Stimulated activated CD4-positive, alpha-beta T cell treated with anti-CD3 and anti-CD28 coated beads, Interleukin-2, amount 100 ng/mL, for 24 hours (primary cell): ENCODE measurements around the gene GLS.
"Not testable (repeated sequence)": the region's sequence is repeated elsewhere in the genome, so short reads cannot be mapped to it uniquely, and the experiment has no call there.

ENCODE experiments used
- DNase-seq, 2 donors: peaks; one replicate each; pipeline ENCODE4 v3.0.0-alpha.2; 2020

The GLS gene

GRCh38 chr2:190938771-190939335 lies 58.2 kb downstream of the GLS start:
- DNase-seq: no peak

- no peak for DNase-seq
These were observed 59.8 kb downstream of the GLS start for GRCh38 chr2:190940454-190940853.

- DNase-seq: no peak
These were observed 61.0 kb downstream of the GLS start for GRCh38 chr2:190941571-190941970.

DNA sequence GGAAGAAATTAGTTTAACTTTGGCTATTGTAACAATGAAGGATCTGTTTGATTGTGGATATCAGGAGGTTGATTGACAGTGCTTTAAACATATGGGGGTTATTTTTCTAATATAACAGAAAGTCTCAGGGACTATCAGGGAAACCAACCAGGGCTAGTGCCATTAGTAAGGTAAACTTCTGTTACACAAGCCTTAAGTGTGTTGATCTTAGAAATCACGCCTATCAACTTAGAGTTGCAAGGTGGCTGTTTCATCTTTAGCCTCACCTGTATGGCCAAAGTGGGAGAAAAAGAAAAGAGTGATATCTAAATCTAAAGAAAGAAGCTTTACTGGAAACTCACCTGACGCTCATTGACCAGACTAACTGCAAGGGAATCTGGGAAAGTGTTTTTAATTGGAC lies 62.1 kb downstream of the GLS start:
- DNase-seq: no peak

GRCh38 chr2:190943706-190944105 lies 63.1 kb downstream of the GLS start:
- no peak for DNase-seq

DNA sequence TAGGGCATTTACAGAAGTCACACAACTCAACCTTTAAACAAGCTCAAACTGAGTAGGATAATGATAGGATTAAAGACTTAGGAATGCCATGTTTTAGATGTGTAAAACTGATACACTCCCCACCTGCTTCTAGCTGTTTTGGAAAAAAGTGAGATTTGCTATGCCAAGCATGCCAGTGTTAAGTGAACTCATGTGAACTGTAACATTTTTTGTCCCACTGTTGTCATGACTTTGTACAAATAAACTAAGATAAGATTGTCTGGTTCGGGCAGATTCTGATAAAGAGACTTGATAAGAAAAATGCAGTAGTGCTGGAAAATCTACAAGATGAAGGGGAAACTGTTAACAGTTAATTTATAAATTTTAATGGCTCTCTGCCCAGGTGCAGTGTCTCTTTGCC lies 66.5 kb downstream of the GLS start:
- DNase-seq: no peak

- DNase-seq: no peak
These were observed 67.2 kb downstream of the GLS start for GRCh38 chr2:190947711-190948251.

- no peak for DNase-seq
These were observed 68.0 kb downstream of the GLS start for GRCh38 chr2:190948671-190949070.

- no peak for DNase-seq
These were observed 70.0 kb downstream of the GLS start for GRCh38 chr2:190950566-190950991.

DNA sequence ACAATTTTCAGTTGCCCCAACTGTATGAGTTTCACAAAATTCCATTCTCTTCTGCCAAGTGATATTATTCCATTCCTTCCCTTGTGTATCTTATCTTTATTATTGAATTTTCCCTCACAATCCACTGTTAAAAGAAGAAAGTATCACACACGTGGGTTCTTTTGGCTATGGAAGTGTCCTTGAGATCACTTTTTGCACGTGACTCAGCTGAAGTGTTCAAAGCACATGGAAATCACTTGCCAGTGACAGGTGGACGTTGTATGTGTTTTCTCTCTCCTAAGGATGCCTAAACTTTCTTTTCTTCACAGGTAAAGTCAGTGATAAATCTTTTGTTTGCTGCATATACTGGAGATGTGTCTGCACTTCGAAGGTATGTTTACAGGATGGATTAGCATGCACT lies 72.6 kb downstream of the GLS start:
- no peak for DNase-seq

DNA sequence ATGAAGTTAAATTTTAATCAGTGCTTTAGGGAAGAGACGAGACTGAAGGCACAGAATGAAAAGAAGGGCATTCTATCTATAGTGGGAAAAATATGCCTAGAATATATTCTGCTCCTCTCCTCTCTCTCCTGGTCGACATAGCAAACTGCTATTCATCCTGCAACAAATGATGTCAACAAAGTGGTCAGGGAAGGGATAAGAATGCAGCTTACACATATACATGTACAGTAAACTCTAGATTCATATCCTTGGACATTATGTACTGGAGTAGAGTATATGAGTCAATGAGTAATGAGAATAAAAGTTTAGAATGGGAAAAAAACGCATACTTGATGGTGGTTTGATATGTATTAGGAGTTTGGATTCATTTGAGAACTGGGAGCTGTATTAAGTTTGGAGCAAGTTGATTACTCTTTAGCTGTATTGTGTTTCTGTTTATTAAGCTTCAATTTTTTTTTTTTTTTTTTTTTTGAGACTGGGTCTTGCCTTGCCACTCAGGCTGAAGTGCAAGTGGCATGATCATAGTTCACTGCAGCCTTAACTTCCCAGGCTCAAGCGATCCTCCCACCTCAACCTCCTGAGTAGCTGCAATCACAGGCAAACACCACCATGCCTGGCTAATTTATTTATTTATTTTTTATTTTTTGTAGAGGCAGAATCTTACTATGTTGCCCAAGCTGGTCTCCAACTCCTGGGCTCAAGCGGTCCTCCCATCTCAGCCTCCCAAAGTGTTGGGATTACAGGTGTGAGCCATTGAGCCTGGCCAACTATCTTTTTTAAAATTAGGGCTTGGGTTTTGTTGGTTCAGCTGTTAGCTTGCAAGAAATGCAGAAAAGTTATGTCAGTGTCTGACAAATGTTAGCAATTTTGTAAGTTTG lies 79.5 kb downstream of the GLS start:
- DNase-seq: no peak

- DNase-seq: not testable (repeated sequence)
These were observed 80.5 kb downstream of the GLS start for GRCh38 chr2:190961117-190961516.

GRCh38 chr2:190961918-190962487 lies 81.4 kb downstream of the GLS start:
- no peak for DNase-seq

- no peak for DNase-seq
These were observed 82.5 kb downstream of the GLS start for GRCh38 chr2:190963088-190963487.

DNA sequence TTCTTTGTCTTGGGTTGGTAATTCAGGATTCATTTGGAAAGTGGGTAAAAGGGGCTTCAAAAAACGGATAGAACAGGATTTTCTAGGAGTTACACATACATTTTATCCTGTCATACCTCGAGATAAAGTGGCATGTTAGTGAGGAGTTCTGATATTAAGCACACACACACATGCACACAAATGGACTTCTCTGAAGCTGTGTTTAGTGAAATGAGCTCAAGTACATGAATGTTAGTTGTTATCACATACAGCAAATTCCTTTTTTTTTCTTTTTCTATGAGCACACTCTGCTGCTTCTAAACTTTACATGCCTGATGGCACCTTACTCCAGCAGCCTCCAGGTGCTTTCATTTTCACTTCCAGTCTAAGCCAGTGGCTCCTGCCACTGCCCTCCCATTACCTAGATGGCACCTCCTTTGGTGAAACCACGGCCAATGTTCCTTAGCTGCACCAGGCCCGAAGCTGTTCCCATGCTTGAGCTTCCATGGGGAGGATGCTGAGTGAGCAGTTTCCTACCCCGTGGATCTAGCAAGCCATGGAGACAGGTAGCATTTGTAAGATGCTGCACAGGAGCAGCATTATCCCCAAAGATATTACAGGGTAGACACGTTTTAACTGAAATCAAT lies 83.7 kb downstream of the GLS start:
- DNase-seq: no peak

DNA sequence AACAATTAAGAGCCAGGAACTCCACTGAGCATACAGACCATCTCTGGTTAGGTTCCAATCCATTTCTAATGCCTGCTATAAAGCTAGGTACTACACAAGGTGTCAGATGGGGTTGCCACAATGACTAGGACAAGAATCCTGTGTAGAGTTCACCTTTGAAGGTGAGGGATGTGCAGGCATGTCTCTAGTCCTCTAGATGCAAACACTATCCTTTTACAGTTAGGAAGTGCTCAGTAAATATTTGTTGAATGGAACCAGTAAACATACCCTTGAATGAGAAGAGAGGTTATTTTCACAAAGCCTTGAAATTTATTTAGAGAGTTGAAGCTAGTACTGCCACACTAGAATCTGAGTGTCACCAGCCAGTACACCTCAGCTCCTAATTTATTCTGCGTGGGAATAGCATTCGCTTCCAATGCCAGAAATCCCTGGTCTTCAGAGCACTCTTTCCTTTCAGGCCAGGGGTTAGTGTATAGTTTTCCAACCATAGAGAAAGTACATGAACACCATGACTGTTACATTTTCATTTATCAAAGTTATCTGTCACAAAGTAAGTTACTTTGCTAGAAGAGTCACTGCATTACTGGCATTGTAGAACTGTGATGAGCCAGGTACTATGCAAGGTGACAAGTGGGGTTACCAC lies 85.1 kb downstream of the GLS start:
- DNase-seq: no peak

DNA sequence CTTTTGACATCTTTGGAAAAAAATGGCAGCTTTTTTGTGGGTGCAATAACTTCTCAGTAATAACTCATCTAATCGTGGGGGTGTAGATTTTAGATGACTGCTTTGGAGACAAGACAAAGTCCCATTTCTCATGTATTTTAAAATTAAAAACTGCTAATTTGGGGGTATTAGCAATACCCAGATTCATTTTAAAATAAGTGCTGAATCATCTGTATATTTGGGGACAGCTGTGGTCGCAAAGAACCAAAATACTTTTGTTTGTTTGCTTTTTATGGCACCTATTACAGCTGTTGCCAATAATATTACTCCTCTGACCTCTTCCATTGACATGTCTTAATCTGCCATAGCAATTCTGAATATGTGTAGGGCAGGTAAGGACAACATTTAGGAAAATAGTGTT lies 87.9 kb downstream of the GLS start:
- no peak for DNase-seq

- DNase-seq: no peak
These were observed 89.5 kb downstream of the GLS start for GRCh38 chr2:190970160-190970559.

DNA sequence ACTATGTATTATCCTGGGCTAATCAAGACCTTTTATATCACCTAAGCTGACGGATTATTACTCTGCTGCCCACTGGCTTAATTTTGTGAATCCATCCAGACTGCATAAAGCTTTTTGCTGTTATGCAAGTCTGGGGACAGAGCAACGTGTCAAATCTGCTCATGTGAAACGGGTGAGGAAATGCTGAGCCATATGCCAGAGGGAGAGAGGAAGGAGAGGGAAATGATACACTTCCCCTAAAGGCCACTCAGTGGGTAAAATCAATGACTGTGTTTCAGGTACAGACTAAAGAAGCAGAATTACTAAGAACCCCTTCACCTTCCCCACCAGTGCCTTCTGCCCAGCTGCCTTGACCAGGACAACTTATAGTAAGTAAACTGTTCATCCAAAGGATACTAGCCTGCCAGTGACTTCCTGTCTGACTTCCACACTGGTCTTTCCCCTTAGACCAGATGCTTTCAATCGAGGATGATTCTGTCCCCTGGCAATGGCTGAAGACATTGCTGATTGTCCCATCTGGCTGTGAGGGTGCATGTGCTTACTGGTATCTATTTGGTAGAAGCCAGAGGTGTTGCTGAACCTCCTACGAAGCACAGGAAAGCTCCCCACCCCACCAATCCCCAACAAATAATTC lies 90.4 kb downstream of the GLS start:
- no peak for DNase-seq

- no peak for DNase-seq
These were observed 91.6 kb downstream of the GLS start for GRCh38 chr2:190972213-190972612.

- no peak for DNase-seq
These were observed 92.2 kb downstream of the GLS start for GRCh38 chr2:190972846-190973245.

DNA sequence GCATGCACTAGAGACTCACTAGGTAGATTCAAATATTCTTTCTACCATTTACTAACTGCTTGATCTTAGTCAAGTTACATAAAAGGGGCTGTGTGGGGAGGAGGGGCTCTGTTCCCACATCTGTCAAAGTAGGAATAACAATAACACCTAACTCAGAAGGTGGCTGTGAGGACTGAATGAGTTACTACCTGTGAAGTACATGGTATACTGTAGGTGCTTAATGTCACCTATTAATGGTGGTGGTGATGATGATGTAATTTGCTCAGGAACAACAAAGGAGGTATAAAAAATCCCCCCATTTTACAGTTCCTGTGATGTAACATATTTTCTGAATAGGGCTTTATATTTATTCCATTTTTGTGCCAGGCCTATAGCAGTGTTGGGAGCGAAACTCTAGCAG lies 92.6 kb downstream of the GLS start:
- DNase-seq: no peak
